Ovary (tissue), 9 donors: ENCODE data around the gene RGS7. TPM values are rescaled to one million over a fixed set of nuclear protein-coding genes. Genes with fewer than 3 reads are reported as not detected.
"Not testable (repeated sequence)": the region's sequence is repeated elsewhere in the genome, so short reads cannot be mapped to it uniquely, and the experiment has no call there.

ENCODE experiments used
- DNase-seq, 5 donors: peaks; one replicate each; pipeline ENCODE4 v3.0.0-alpha.2; 2019 to 2020
- H3K27ac ChIP-seq, 2 donors: fragments of 200-600 bp; one replicate each; pipeline versions ENCODE4 v1.5.1 to v1.8.0; 2019 to 2022
- H3K27me3 ChIP-seq: fragments of 200-600 bp; one replicate; pipeline ENCODE4 v1.8.0; 2022
- H3K36me3 ChIP-seq: fragments of 200-600 bp; sonication (generic); one replicate; pipeline ENCODE4 v1.5.1; 2019
- H3K4me1 ChIP-seq: one replicate; pipeline ENCODE4 v1.8.1; 2013; ENCODE audit warnings: mild to moderate bottlenecking, moderate library complexity; ENCODE audit not compliant: insufficient read depth
- H3K4me3 ChIP-seq: fragments of 200-600 bp; sonication (generic); one replicate; pipeline ENCODE4 v1.5.1; 2017
- H3K9me3 ChIP-seq, 2 donors: fragments of 200-600 bp in 1 of 2; sonication (generic) in 1 of 2; one replicate each; pipeline versions ENCODE4 v1.5.1 to v1.8.1; 2013 to 2019; ENCODE audit warnings: mild to moderate bottlenecking in 1 of 2, moderate library complexity in 1 of 2
- EP300 ChIP-seq: sonication (generic); formaldehyde crosslinking; IDR thresholded peaks from one replicate; pipeline ENCODE4 v1.6.1; 2017; ENCODE audit warnings: antibody characterized with exemption
- POLR2A ChIP-seq: fragments of 450-650 bp; IDR thresholded peaks from one replicate; pipeline ENCODE4 v1.6.1; 2017; ENCODE audit warnings: antibody characterized with exemption, mild to moderate bottlenecking, moderate library complexity
- WGBS, 3 donors: extraction: QIAGEN DNeasy Blood & Tissue Kit in 1 of 3; methylation state at CpG; one replicate each; pipeline versions ENCODE4 v1.1.5 to v1.1.7; 2013 to 2017; 5-methylcytosine and 5-hydroxymethylcytosine counted together
- intact Hi-C, 4 donors: fragments of 100-400 bp; cut with DNase I; formaldehyde crosslinking; loops; one replicate each; pipeline versions ENCODE4 v1.11.0 to v1.15.1; 2022 to 2023
- polyA plus RNA-seq, 2 donors: library from polyadenylated mRNA; stranded (reverse); fragments of 200-250 nt in 1 of 2; fragments of 350-450 nt in 1 of 2; fragmentation: Illumina TruSeq in 1 of 2; extraction: RNeasy Lipid Tissue Mini Kit (QIAGEN cat#74804) in 1 of 2; gene quantifications; one replicate each; pipeline ENCODE4 v1.2.3, GENCODE V29; 2013 to 2014
- total RNA-seq, 7 donors: library from RNA; depleted of rRNA in 2 of 7; stranded (reverse); fragments of >200 nt in 2 of 7; fragmentation: NEBNext Ultra II Directional in 3 of 7; extraction: Animal tissue kit (Norgen Biotek cat#: 25700) in 3 of 7; gene quantifications; one replicate each; pipeline versions ENCODE4 v1.1.0 to v1.2.4, GENCODE V29; 2016 to 2023
- TF ChIP-seq, protein P1 (sequence below), 3 donors: fragments of 450-650 bp in 2 of 3; fragments of 200-600 bp in 1 of 3; IDR thresholded peaks; one replicate each; pipeline versions ENCODE4 v1.5.1 to v1.8.0; 2016 to 2022; ENCODE audit warnings: antibody characterized with exemption in 3 of 3, mild to moderate bottlenecking in 1 of 3
- donor health status: DM: no; HTN: no; CAD: no; lungs with moderate emphysema.
- donor health status: DM: no; HTN: no; CAD: no.
- donor health status: Bipolar disorder and iron deficiency.
- donor health status: DM: yes; HTN: yes; CAD: no.
- donor health status: DM: no; HTN: no; CAD: no.
- donor health status: DM: yes; HTN: yes; CAD: no.

RGS7 gene
- total and polyA plus RNA-seq, 9 donors = 0.10 to 1.00 (median 0.37) TPM; not detected in 1

DNA sequence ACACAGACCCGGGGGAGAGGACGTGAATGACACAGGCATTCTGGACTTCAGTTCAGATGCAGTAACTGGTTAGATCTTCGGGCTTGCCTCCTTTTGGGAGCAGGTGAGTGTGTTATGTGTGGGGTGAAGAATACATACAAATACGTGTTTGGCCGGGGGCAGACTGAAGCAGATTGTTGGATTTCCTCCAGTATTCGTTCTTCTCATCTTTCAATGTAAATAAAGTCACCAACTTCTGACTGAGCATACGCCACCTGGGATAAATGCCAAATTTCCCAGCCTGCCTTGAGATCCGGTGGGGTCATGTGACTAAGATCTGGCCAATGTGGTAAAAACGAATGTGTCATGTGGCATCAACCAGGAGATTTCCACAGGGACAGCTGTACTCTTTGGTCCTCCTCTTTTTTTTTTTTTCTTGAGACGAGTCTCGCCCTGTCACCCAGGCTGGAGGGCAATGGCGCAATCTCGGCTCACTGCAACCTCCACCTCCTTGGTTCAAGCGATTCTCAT is 189.8 kb downstream of the RGS7 start:
- TF ChIP-seq EP300 (no peak), POLR2A (no peak)
- TF ChIP-seq, protein P1, sequence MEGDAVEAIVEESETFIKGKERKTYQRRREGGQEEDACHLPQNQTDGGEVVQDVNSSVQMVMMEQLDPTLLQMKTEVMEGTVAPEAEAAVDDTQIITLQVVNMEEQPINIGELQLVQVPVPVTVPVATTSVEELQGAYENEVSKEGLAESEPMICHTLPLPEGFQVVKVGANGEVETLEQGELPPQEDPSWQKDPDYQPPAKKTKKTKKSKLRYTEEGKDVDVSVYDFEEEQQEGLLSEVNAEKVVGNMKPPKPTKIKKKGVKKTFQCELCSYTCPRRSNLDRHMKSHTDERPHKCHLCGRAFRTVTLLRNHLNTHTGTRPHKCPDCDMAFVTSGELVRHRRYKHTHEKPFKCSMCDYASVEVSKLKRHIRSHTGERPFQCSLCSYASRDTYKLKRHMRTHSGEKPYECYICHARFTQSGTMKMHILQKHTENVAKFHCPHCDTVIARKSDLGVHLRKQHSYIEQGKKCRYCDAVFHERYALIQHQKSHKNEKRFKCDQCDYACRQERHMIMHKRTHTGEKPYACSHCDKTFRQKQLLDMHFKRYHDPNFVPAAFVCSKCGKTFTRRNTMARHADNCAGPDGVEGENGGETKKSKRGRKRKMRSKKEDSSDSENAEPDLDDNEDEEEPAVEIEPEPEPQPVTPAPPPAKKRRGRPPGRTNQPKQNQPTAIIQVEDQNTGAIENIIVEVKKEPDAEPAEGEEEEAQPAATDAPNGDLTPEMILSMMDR (IDR thresholded peaks at IDR 0.05) = no peak
- DNase-seq = no peak
- WGBS, 3 donors = 83 to 88% (median 88%) methylated on average over 14 of the region's 14 CpGs

DNA sequence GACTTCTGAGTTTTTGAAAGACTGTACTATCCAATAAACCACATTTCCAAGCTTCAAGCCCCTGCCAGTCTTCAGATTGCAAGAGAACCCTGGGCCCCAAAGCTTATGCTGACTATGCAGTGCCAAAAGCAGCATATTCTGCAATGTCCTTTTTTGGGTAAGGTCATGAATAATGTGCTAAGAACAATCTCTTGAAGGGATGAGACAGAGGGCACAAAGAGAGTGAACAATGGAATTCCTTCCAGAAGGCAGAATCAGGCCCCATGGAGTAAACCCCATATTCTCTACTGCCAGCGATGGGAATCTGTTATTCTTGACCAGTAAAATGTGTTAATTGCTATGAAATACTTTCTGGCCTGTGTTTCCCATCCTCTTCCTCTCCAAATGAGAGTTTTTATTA is 190.4 kb downstream of the RGS7 start:
- no peak for TF ChIP-seq EP300
- no peak for TF ChIP-seq POLR2A
- TF ChIP-seq, protein P1 (IDR thresholded peaks at IDR 0.05) = no peak
- H3K4me3 ChIP-seq = no peak overlapping the region
- H3K9me3 ChIP-seq = no peaks in the 10 kb centered on the region
- DNase-seq = no peak
- no peaks in the 10 kb centered on the region for H3K36me3 ChIP-seq
- WGBS, 3 donors = 84 to 95% (median 87%) methylated on average over 1 of the region's 1 CpG
- no peaks in the 10 kb centered on the region for H3K27me3 ChIP-seq
- no peaks in the 10 kb centered on the region for H3K4me1 ChIP-seq
- intact Hi-C loops = no loop called here
- no peak overlapping the region for H3K27ac ChIP-seq

More for the DNA sequence above, 189.8 kb downstream of the RGS7 start:
- Histone ChIP-seq H3K36me3 (no peaks in the 10 kb centered on the region), H3K9me3 (no peaks in the 10 kb centered on the region), H3K4me1 (no peaks in the 10 kb centered on the region), H3K27me3 (no peaks in the 10 kb centered on the region), H3K4me3 (no peak overlapping the region), H3K27ac (no peak overlapping the region)
- intact Hi-C loops = no loop called here

DNA sequence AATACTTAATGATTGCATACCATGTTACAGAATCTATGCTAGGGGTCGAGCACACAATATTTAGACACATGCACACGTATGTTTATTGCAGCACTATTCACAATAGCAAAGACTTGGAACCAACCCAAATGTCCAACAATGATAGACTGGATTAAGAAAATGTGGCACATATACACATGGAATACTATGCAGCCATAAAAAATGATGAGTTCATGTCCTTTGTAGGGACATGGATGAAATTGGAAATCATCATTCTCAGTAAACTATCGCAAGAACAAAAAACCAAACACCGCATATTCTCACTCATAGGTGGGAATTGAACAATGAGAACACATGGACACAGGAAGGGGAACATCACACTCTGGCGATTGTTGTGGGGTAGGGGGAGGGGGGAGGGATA is 191.7 kb downstream of the RGS7 start:
- DNase-seq, H3K9me3 ChIP-seq, intact Hi-C loops, H3K4me1 ChIP-seq, H3K36me3 ChIP-seq, H3K4me3 ChIP-seq, H3K27me3 ChIP-seq, H3K27ac ChIP-seq: not testable (repeated sequence)
- WGBS, 3 donors = 90 to 95% (median 93%) methylated on average over 3 to 5 of the region's 5 CpGs

DNA sequence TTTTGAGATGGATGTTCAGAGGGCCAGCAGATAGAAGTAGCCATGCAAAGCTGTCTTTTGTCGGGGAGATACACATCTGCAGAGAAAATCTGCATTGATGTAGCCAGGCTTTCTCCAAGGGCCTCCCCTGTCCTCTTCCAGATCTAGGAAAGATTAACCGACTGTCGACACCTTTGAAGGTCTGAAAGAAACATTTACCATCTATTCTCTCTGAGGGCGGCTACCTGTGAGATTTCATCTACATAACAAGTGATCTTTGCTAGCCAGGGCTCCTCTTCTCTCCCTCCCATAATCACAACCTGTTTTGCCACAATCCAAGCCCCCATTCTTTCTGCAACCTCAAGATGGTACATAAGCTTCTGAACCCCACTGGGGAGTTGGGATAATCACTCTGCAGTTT is 193.6 kb downstream of the RGS7 start:
- intact Hi-C loops = no loop called here
- Histone ChIP-seq H3K27me3 (no peaks in the 10 kb centered on the region), H3K9me3 (no peaks in the 10 kb centered on the region), H3K27ac (no peak overlapping the region), H3K4me1 (no peaks in the 10 kb centered on the region), H3K4me3 (no peak overlapping the region), H3K36me3 (no peaks in the 10 kb centered on the region)
- TF ChIP-seq, protein P1 (IDR thresholded peaks at IDR 0.05) = no peak
- TF ChIP-seq EP300 (no peak), POLR2A (no peak)
- DNase-seq = no peak
- 59 to 72% (median 60%) methylated on average over 4 of the region's 4 CpGs for WGBS, 3 donors

DNA sequence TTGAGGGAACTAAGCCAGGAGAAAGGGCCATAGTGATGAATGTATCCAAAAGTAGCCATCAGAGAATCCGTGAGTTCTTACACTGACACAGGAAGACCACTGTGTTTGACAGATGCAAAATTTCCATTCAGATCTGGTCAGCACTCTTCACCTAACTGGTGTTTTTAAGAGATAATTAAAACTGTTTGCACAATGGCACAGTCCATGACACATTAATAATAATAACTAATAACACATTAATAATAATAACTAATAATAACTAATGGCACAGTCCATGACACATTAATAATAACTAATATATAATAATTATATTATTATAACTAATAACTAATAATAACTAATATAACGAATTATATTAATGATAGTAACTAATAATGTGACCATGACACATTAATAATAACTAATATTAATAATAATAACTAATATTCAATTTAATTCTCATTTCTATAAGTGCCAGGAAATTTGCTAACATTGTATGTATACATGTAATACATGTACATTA is 195.8 kb downstream of the RGS7 start:
- no peak overlapping the region for H3K27ac ChIP-seq
- 83 to 88% (median 86%) methylated on average over 2 of the region's 2 CpGs for WGBS, 3 donors
- DNase-seq = no peak
- no peaks in the 10 kb centered on the region for H3K4me1 ChIP-seq
- TF ChIP-seq POLR2A = no peak
- TF ChIP-seq, protein P1 (IDR thresholded peaks at IDR 0.05) = no peak
- no peak for TF ChIP-seq EP300
- intact Hi-C loops = no loop called here
- H3K27me3 ChIP-seq = no peaks in the 10 kb centered on the region
- H3K4me3 ChIP-seq = no peak overlapping the region
- no peaks in the 10 kb centered on the region for H3K9me3 ChIP-seq
- no peaks in the 10 kb centered on the region for H3K36me3 ChIP-seq
